Measurements from ENCODE around the gene DDX55.

The DDX55 gene

GRCh38 chr12:123634142-123634561, 32.3 kb downstream of the DDX55 start:
- peak overlapping the region; percentile 97 for H3K4me3 Mint-ChIP-seq
- no peaks in the 10 kb centered on the region for H3K9me3 Mint-ChIP-seq
- peaks cover 31% of the 10 kb centered on the region for H3K4me1 Mint-ChIP-seq (ENCODE audit: low read depth)
- no peaks in the 10 kb centered on the region for H3K27me3 Mint-ChIP-seq
- peak overlapping the region; percentile 98 for H3K27ac Mint-ChIP-seq
- peaks cover 37% of the 10 kb centered on the region for H3K36me3 Mint-ChIP-seq (ENCODE audit: low read depth)

GRCh38 chr12:123643911-123644310, 42.0 kb downstream of the DDX55 start:
- Mint-ChIP-seq H3K36me3 (ENCODE audit: low read depth) (peaks cover 57% of the 10 kb centered on the region), H3K9me3 (no peaks in the 10 kb centered on the region), H3K4me1 (ENCODE audit: low read depth) (no peaks in the 10 kb centered on the region), H3K27ac (no peak overlapping the region), H3K27me3 (no peaks in the 10 kb centered on the region), H3K4me3 (no peak overlapping the region)

DNA sequence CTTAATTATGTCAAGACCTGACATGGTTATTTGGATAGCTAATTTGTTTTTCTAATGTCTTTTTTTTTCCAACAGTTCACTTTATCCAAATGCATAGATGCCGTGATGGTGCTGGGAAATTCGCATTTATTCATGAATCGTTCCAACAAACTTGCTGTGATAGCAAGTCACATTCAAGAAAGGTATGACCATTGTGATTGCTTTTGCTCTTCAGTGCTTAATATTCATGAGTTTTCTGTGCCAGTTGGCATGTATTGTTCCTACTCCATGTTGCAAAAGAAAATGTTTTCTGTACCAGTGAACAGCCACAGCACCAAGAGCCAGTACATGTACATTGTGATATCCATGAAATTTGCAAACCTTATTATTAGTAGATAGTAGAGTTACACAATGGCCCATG, 43.5 kb downstream of the DDX55 start:
- no peaks in the 10 kb centered on the region for H3K27me3 Mint-ChIP-seq
- H3K36me3 Mint-ChIP-seq (ENCODE audit: low read depth): peaks cover 59% of the 10 kb centered on the region
- H3K4me3 Mint-ChIP-seq: no peak overlapping the region
- H3K27ac Mint-ChIP-seq: no peak overlapping the region
- no peaks in the 10 kb centered on the region for H3K4me1 Mint-ChIP-seq (ENCODE audit: low read depth)
- no peaks in the 10 kb centered on the region for H3K9me3 Mint-ChIP-seq

GRCh38 chr12:123645878-123646277, 44.0 kb downstream of the DDX55 start:
- Mint-ChIP-seq H3K36me3 (ENCODE audit: low read depth) (peaks cover 60% of the 10 kb centered on the region), H3K27ac (no peak overlapping the region), H3K9me3 (no peaks in the 10 kb centered on the region), H3K4me3 (no peak overlapping the region), H3K27me3 (no peaks in the 10 kb centered on the region), H3K4me1 (ENCODE audit: low read depth) (no peaks in the 10 kb centered on the region)

- H3K36me3 Mint-ChIP-seq (ENCODE audit: low read depth): peaks cover 65% of the 10 kb centered on the region
- no peak overlapping the region for H3K27ac Mint-ChIP-seq
These were observed 46.5 kb downstream of the DDX55 start for GRCh38 chr12:123648401-123648800.

DNA sequence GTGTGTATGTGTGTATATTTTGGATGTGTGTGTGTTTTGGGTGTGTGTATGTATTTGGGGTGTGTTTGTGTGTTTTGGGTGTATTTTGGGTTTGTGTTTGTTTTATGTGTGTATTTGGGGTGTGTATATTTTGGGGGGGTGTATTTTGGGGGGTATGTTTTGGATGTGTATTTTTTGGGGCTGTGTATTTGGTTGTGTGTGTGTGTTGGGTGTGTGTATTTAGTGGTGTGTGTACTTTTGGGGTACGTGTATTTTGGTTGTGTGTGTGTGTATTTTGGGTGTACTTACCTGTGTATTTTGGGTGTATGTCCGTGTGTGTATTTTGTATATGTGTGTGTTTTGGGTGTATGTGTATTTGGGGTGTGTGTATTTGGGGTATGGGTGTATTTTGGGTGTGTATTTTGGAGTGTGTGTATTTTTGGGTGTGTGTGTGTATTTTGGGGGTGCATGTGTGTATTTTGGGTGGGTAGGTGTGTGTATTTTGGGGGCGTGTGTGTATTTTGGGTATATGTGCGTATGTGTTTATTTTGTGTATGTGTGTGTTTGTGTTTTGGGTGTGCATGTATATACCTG, 52.3 kb downstream of the DDX55 start:
- peaks cover 64% of the 10 kb centered on the region for H3K36me3 Mint-ChIP-seq (ENCODE audit: low read depth)

More at GRCh38 chr12:123648401-123648800, 46.5 kb downstream of the DDX55 start:
- no peaks in the 10 kb centered on the region for H3K4me1 Mint-ChIP-seq (ENCODE audit: low read depth)
- H3K27me3 Mint-ChIP-seq: no peaks in the 10 kb centered on the region
- no peaks in the 10 kb centered on the region for H3K9me3 Mint-ChIP-seq
- H3K4me3 Mint-ChIP-seq: no peak overlapping the region

GRCh38 chr12:123655420-123655819, 53.5 kb downstream of the DDX55 start:
- H3K9me3 Mint-ChIP-seq: no peaks in the 10 kb centered on the region
- no peaks in the 10 kb centered on the region for H3K27me3 Mint-ChIP-seq
- no peak overlapping the region for H3K27ac Mint-ChIP-seq
- peaks cover 10% of the 10 kb centered on the region for H3K4me1 Mint-ChIP-seq (ENCODE audit: low read depth)
- H3K36me3 Mint-ChIP-seq (ENCODE audit: low read depth): peaks cover 70% of the 10 kb centered on the region
- no peak overlapping the region for H3K4me3 Mint-ChIP-seq

More for the DNA sequence above, 52.3 kb downstream of the DDX55 start:
- no peaks in the 10 kb centered on the region for H3K27me3 Mint-ChIP-seq
- H3K4me1 Mint-ChIP-seq (ENCODE audit: low read depth): peaks cover 4% of the 10 kb centered on the region
- H3K4me3 Mint-ChIP-seq: no peak overlapping the region
- no peak overlapping the region for H3K27ac Mint-ChIP-seq
- no peaks in the 10 kb centered on the region for H3K9me3 Mint-ChIP-seq

- no peaks in the 10 kb centered on the region for H3K9me3 Mint-ChIP-seq
- H3K4me1 Mint-ChIP-seq (ENCODE audit: low read depth): peaks cover 10% of the 10 kb centered on the region
- no peaks in the 10 kb centered on the region for H3K27me3 Mint-ChIP-seq
- no peak overlapping the region for H3K27ac Mint-ChIP-seq
- peaks cover 66% of the 10 kb centered on the region for H3K36me3 Mint-ChIP-seq (ENCODE audit: low read depth)
- no peak overlapping the region for H3K4me3 Mint-ChIP-seq
These were observed 54.5 kb downstream of the DDX55 start for GRCh38 chr12:123656392-123656791.

DNA sequence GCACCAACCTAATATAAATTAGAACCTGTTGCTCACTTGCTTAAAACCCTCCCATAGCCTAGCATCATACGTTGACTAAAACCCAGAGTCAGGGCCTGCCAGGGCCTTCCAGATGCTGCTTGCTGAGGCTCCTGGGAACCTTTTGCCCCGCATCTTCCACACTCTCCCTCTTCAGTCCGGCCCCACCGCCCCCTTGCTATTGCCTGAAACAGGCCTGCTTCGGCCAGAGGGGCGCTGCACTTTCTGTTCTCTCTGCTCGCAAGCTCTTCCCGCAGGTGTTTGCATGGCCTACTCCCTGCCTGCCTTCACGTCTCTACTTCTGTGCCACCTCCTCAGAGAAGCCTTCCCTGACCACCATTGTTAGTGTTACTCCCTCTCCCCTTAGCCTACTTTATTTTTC, 55.3 kb downstream of the DDX55 start:
- Mint-ChIP-seq H3K27me3 (no peaks in the 10 kb centered on the region), H3K4me3 (no peak overlapping the region), H3K36me3 (ENCODE audit: low read depth) (peaks cover 60% of the 10 kb centered on the region), H3K27ac (no peak overlapping the region), H3K4me1 (ENCODE audit: low read depth) (peaks cover 10% of the 10 kb centered on the region), H3K9me3 (no peaks in the 10 kb centered on the region)

- Mint-ChIP-seq H3K4me3 (no peak overlapping the region), H3K4me1 (ENCODE audit: low read depth) (peaks cover 10% of the 10 kb centered on the region), H3K9me3 (no peaks in the 10 kb centered on the region), H3K36me3 (ENCODE audit: low read depth) (peaks cover 58% of the 10 kb centered on the region), H3K27me3 (no peaks in the 10 kb centered on the region), H3K27ac (peak overlapping the region; percentile 11)
These were observed 58.3 kb downstream of the DDX55 start for GRCh38 chr12:123659996-123660727.

DNA sequence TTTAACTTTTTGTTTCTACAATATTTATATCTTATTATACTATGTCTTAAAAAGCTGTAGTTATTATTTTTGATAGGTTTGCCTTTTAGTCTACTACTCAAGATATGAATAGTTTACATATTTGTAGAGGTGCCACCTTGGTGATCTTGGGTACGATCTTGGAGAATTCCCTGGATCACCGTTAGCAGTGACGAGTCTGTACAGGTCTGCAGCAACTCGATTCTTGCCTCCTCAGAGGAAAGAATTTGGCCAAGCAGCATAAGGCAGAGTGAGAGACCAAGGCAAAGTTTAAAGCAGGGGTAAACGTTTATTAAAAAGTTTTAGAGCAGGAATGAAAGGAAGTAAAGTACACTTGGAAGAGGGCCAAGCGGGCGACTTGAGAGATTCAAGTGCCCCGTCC, 65.9 kb downstream of the DDX55 start:
- H3K4me3 Mint-ChIP-seq: no peak overlapping the region
- H3K27me3 Mint-ChIP-seq: no peaks in the 10 kb centered on the region
- peaks cover 17% of the 10 kb centered on the region for H3K36me3 Mint-ChIP-seq (ENCODE audit: low read depth)
- H3K9me3 Mint-ChIP-seq: no peaks in the 10 kb centered on the region
- H3K4me1 Mint-ChIP-seq (ENCODE audit: low read depth): peaks cover 8% of the 10 kb centered on the region
- no peak overlapping the region for H3K27ac Mint-ChIP-seq

Measured in stimulated activated naive CD8-positive, alpha-beta T cell treated with anti-CD3 and anti-CD28 coated beads, Interleukin-15, Interleukin-2, amounts not matched to agents 100 ng/mL and 50 ng/mL, for 24 hours (primary cell).